Measurements from ENCODE around the gene TTC28. TPM values are rescaled to one million over a fixed set of nuclear protein-coding genes. Genes with fewer than 3 reads are reported as not detected.

Gene TTC28
- total RNA-seq, 3 donors from 2014 or later, result 9.6 to 32.3 (median 13.2) TPM

GRCh38 chr22:28239941-28240340 lies 439.7 kb downstream of the TTC28 start:
- Histone ChIP-seq H3K9me3 (no peaks in the 10 kb centered on the region), H3K4me1 (ENCODE audit: low read depth) (no peaks in the 10 kb centered on the region), H3K36me3 (ENCODE audit: low read depth) (no peaks in the 10 kb centered on the region), H3K4me3 (no peak overlapping the region)
- no peak for DNase-seq
- TF ChIP-seq CTCF (IDR thresholded peaks at IDR 0.05), result no peak
- ATAC-seq, result no peak
- intact Hi-C loops (cut with DNase I, micrococcal nuclease), result no loop called here

- DNase-seq, result no peak
- intact Hi-C loops (cut with DNase I, micrococcal nuclease), result no loop called here
- no peaks in the 10 kb centered on the region for H3K36me3 ChIP-seq (ENCODE audit: low read depth)
- H3K4me3 ChIP-seq, result no peak overlapping the region
- ATAC-seq, result no peak
- TF ChIP-seq CTCF (IDR thresholded peaks at IDR 0.05), result no peak
- no peaks in the 10 kb centered on the region for H3K4me1 ChIP-seq (ENCODE audit: low read depth)
- H3K9me3 ChIP-seq, result no peaks in the 10 kb centered on the region
Measured at GRCh38 chr22:28237783-28238182, 441.9 kb downstream of the TTC28 start.

DNA sequence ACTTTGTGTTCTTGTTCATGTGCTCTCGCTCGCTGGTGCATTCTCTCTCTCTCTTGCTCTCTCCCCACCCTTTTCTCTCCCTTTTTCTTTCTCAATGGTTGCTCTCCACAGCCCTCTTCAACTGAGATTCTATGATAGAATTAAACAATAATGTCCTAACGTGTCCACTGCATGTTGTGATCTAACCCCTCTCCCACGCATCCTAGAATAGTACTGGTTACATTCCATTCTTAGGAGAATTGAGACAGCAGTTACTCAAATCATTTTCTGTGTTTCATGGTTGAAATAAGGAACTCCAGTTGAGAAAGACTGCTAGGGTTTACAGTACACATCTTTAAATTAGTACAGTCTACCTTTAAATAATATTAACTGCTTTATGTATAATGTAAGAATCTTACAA lies 442.5 kb downstream of the TTC28 start:
- no peak for DNase-seq
- ATAC-seq, result no peak
- no peaks in the 10 kb centered on the region for H3K4me1 ChIP-seq (ENCODE audit: low read depth)
- no peak overlapping the region for H3K4me3 ChIP-seq
- TF ChIP-seq CTCF (IDR thresholded peaks at IDR 0.05), result no peak
- H3K36me3 ChIP-seq (ENCODE audit: low read depth), result no peaks in the 10 kb centered on the region
- intact Hi-C loops (cut with DNase I, micrococcal nuclease), result no loop called here
- no peaks in the 10 kb centered on the region for H3K9me3 ChIP-seq

- Histone ChIP-seq H3K9me3 (no peaks in the 10 kb centered on the region), H3K36me3 (ENCODE audit: low read depth) (no peaks in the 10 kb centered on the region), H3K4me3 (no peak overlapping the region), H3K4me1 (ENCODE audit: low read depth) (no peaks in the 10 kb centered on the region)
- no peak for DNase-seq
- TF ChIP-seq CTCF (IDR thresholded peaks at IDR 0.05), result no peak
- no peak for ATAC-seq
- intact Hi-C loops (cut with DNase I, micrococcal nuclease), result no loop called here
Measured at GRCh38 chr22:28232204-28232603, 447.4 kb downstream of the TTC28 start.

DNA sequence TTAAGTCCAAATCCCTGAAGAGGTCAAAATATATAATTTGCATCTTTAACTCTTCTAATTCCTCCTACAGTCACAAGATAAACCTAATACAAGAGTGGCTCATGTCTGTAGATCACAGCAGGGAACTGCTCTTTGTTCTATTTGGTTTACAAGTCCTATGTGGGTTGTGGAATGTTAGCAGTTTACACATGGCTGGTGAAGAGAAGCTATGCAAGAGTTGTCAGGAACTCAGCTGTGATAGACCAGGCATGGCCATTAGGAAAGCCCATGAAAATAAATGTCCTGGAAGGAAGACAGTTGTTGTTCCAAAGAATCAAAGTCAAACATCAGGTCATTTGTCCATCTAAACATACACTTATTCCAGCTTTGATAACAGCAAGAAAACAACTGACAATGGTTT lies 448.2 kb downstream of the TTC28 start:
- no peaks in the 10 kb centered on the region for H3K36me3 ChIP-seq (ENCODE audit: low read depth)
- H3K4me3 ChIP-seq, result no peak overlapping the region
- ATAC-seq (no peak), DNase-seq (no peak)
- H3K9me3 ChIP-seq, result no peaks in the 10 kb centered on the region
- no peaks in the 10 kb centered on the region for H3K4me1 ChIP-seq (ENCODE audit: low read depth)
- intact Hi-C loops (cut with DNase I, micrococcal nuclease), result no loop called here
- TF ChIP-seq CTCF (IDR thresholded peaks at IDR 0.05), result no peak

GRCh38 chr22:28230671-28231070 lies 449.0 kb downstream of the TTC28 start:
- H3K36me3 ChIP-seq (ENCODE audit: low read depth), result no peaks in the 10 kb centered on the region
- ATAC-seq, result no peak
- intact Hi-C loops (cut with DNase I, micrococcal nuclease), result no loop called here
- no peaks in the 10 kb centered on the region for H3K4me1 ChIP-seq (ENCODE audit: low read depth)
- H3K9me3 ChIP-seq, result no peaks in the 10 kb centered on the region
- H3K4me3 ChIP-seq, result no peak overlapping the region
- TF ChIP-seq CTCF (IDR thresholded peaks at IDR 0.05), result no peak
- no peak for DNase-seq

All from mucosa of descending colon (tissue), 3 donors.